ENCODE measurements around the gene IL25. TPM values are rescaled to one million over a fixed set of nuclear protein-coding genes. Genes with fewer than 3 reads are reported as not detected.

IL25 gene
- total RNA-seq, 1 experiment from 2014 or later = not detected

- Mint-ChIP-seq H3K27ac (ENCODE audit: unreplicated experiment) (no peak overlapping the region), H3K9me3 (ENCODE audit: unreplicated experiment) (no peaks in the 10 kb centered on the region), H3K4me3 (ENCODE audit: unreplicated experiment) (no peak overlapping the region), H3K27me3 (ENCODE audit: insufficient read depth, unreplicated experiment) (no peaks in the 10 kb centered on the region), H3K36me3 (ENCODE audit: insufficient read depth, unreplicated experiment) (no peaks in the 10 kb centered on the region), H3K4me1 (ENCODE audit: low read depth, unreplicated experiment) (no peaks in the 10 kb centered on the region)
- Histone ChIP-seq H3K27me3 (replicated peaks; ENCODE audit: control insufficient read depth, insufficient read depth, low read length) (no peaks in the 10 kb centered on the region), H3K9me3 (no peaks in the 10 kb centered on the region), H3K4me3 (ENCODE audit: low read depth, low read length) (no peak overlapping the region), H3K4me1 (no peaks in the 10 kb centered on the region), H3K36me3 (ENCODE audit: control insufficient read depth, insufficient read depth, low read length) (no peaks in the 10 kb centered on the region)
- POLR2A ChIA-PET = interaction anchor here (0.6 kb wide), 1 partner anchor 38 kb away, joined by 3 read pairs; no protein-coding TSS in a partner anchor
- intact Hi-C loops (cut with micrococcal nuclease; ENCODE audit: unreplicated experiment) = no loop called here
- DNase-seq = no peak
- peak in 1 of 2 experiments; percentile 7 for TF ChIP-seq CTCF (IDR thresholded peaks at IDR 0.05; ENCODE audit: insufficient read depth in 1 of 2, low read depth in 1 of 2, low read length in 1 of 2, severe bottlenecking in 1 of 2, unreplicated experiment in 1 of 2)
- CTCF ChIA-PET = interaction anchor here (0.7 to 1.6 kb wide), 2 partner anchors 15 to 34 kb away, joined by 3 to 8 read pairs; no protein-coding TSS in a partner anchor
- BruUV-seq (replicated peaks) = no TSS peak
These were observed 12.1 kb upstream of the IL25 start for GRCh38 chr14:23360496-23360895.

GRCh38 chr14:23361320-23361719 is 11.3 kb upstream of the IL25 start:
- POLR2A ChIA-PET = no interaction called here
- BruUV-seq (replicated peaks) = no TSS peak
- Mint-ChIP-seq H3K27me3 (ENCODE audit: insufficient read depth, unreplicated experiment) (no peaks in the 10 kb centered on the region), H3K4me1 (ENCODE audit: low read depth, unreplicated experiment) (no peaks in the 10 kb centered on the region), H3K27ac (ENCODE audit: unreplicated experiment) (no peak overlapping the region), H3K9me3 (ENCODE audit: unreplicated experiment) (no peaks in the 10 kb centered on the region), H3K4me3 (ENCODE audit: unreplicated experiment) (no peak overlapping the region), H3K36me3 (ENCODE audit: insufficient read depth, unreplicated experiment) (no peaks in the 10 kb centered on the region)
- CTCF ChIA-PET = interaction anchor here (1.0 to 1.6 kb wide), 2 partner anchors 9 to 16 kb away, joined by 3 to 8 read pairs; partner anchors contain the start of gene SLC22A17
- Histone ChIP-seq H3K4me1 (no peaks in the 10 kb centered on the region), H3K9me3 (no peaks in the 10 kb centered on the region), H3K27me3 (replicated peaks; ENCODE audit: control insufficient read depth, insufficient read depth, low read length) (no peaks in the 10 kb centered on the region), H3K4me3 (ENCODE audit: low read depth, low read length) (no peak overlapping the region), H3K36me3 (ENCODE audit: control insufficient read depth, insufficient read depth, low read length) (no peaks in the 10 kb centered on the region)
- intact Hi-C loops (cut with micrococcal nuclease; ENCODE audit: unreplicated experiment) = no loop called here
- no peak for DNase-seq
- TF ChIP-seq CTCF (IDR thresholded peaks at IDR 0.05; ENCODE audit: insufficient read depth in 1 of 2, low read depth in 1 of 2, low read length in 1 of 2, severe bottlenecking in 1 of 2, unreplicated experiment in 1 of 2) = no peak

GRCh38 chr14:23361763-23362162 is 10.8 kb upstream of the IL25 start:
- no peak for TF ChIP-seq CTCF (IDR thresholded peaks at IDR 0.05; ENCODE audit: insufficient read depth in 1 of 2, low read depth in 1 of 2, low read length in 1 of 2, severe bottlenecking in 1 of 2, unreplicated experiment in 1 of 2)
- Histone ChIP-seq H3K4me3 (ENCODE audit: low read depth, low read length) (no peak overlapping the region), H3K36me3 (ENCODE audit: control insufficient read depth, insufficient read depth, low read length) (no peaks in the 10 kb centered on the region), H3K4me1 (no peaks in the 10 kb centered on the region), H3K27me3 (replicated peaks; ENCODE audit: control insufficient read depth, insufficient read depth, low read length) (no peaks in the 10 kb centered on the region), H3K9me3 (no peaks in the 10 kb centered on the region)
- H3K9me3 Mint-ChIP-seq (ENCODE audit: unreplicated experiment) = no peaks in the 10 kb centered on the region
- no peaks in the 10 kb centered on the region for H3K4me1 Mint-ChIP-seq (ENCODE audit: low read depth, unreplicated experiment)
- H3K4me3 Mint-ChIP-seq (ENCODE audit: unreplicated experiment) = no peak overlapping the region
- H3K36me3 Mint-ChIP-seq (ENCODE audit: insufficient read depth, unreplicated experiment) = peaks cover 4% of the 10 kb centered on the region
- intact Hi-C loops (cut with micrococcal nuclease; ENCODE audit: unreplicated experiment) = loop anchor here (1.0 kb wide), 1 partner anchor 33 kb away; no protein-coding TSS in a partner anchor
- no TSS peak for BruUV-seq (replicated peaks)
- DNase-seq = no peak
- no peak overlapping the region for H3K27ac Mint-ChIP-seq (ENCODE audit: unreplicated experiment)
- ChIA-PET CTCF (interaction anchor here (1.0 to 1.6 kb wide), 2 partner anchors 9 to 16 kb away, joined by 3 to 8 read pairs; partner anchors contain the start of gene SLC22A17), POLR2A (no interaction called here)
- no peaks in the 10 kb centered on the region for H3K27me3 Mint-ChIP-seq (ENCODE audit: insufficient read depth, unreplicated experiment)

Measured in Caco-2 (cell line).